Measurements from ENCODE around the gene ARL14.
"Not testable (repeated sequence)": the region's sequence is repeated elsewhere in the genome, so short reads cannot be mapped to it uniquely, and the experiment has no call there.

Gene ARL14

DNA sequence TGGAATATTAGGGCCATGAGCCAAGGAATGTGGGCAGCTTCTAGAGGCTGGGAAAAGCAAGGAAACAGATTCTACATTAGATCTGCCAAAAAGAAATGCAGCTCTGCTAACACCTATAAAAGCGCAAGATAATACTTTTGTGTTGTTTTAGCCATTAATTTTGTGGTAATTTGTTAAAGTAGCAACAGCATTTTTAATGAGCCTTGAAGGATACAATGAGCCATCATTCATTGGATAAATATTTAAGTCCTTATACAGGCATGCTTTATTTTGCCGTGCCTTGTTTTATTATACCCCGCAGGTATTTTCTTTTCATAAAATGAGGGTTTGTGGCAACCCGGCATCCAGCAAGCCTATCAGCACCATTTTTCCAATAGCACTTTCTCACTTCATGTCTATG, 15.0 kb downstream of the ARL14 start:
- H3K9me3 Mint-ChIP-seq = no peaks in the 10 kb centered on the region
- H3K27ac Mint-ChIP-seq = no peak overlapping the region
- peaks cover 2% of the 10 kb centered on the region for H3K27me3 Mint-ChIP-seq
- H3K36me3 Mint-ChIP-seq (ENCODE audit: low read depth) = no peaks in the 10 kb centered on the region
- no peak overlapping the region for H3K4me3 Mint-ChIP-seq
- intact Hi-C loops (cut with micrococcal nuclease) = no loop called here
- no peaks in the 10 kb centered on the region for H3K4me1 Mint-ChIP-seq (ENCODE audit: low read depth)

DNA sequence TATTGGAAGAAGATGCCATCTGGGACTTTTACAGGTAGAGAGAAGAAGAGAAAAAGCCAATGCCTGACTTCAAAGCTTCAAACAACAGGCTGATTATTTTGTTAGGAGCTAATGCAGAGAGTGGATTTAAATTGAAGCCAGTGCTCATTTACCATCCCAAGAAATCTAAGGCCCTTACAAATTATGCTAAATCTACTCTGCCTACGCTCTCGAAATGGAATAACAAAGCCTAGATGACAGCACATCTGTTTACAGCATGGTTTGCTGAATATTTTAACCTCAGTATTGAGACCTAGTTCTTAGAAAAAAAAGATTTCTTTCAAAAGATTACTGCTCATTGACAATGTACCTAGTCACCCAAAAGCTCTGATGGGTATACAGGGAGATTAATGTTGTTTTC, 16.2 kb downstream of the ARL14 start:
- Mint-ChIP-seq H3K27me3 (peaks cover 2% of the 10 kb centered on the region), H3K9me3 (no peaks in the 10 kb centered on the region), H3K36me3 (ENCODE audit: low read depth) (no peaks in the 10 kb centered on the region), H3K4me3 (no peak overlapping the region), H3K4me1 (ENCODE audit: low read depth) (no peaks in the 10 kb centered on the region), H3K27ac (no peak overlapping the region)
- intact Hi-C loops (cut with micrococcal nuclease) = no loop called here

DNA sequence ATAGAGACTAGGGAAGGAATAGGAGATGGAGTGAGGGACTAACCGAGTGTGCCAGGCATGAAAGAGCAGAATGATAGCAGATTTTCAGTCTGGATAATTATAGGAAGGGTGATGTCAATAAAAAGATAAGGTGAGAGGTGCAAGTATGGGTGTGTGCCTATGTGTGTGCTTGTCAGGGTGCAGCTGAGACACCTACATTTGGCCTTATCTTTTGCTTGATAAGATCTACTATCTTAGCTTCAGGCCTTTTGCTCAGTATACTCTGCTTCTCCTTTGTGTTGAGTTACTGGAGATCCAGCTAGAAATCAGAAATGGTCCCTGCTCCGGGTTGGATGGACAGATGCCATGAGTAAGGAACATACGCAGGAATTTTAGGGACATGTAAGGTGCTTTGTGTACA, 17.4 kb downstream of the ARL14 start:
- Mint-ChIP-seq H3K9me3 (no peaks in the 10 kb centered on the region), H3K27me3 (peaks cover 2% of the 10 kb centered on the region), H3K27ac (no peak overlapping the region), H3K36me3 (ENCODE audit: low read depth) (no peaks in the 10 kb centered on the region), H3K4me1 (ENCODE audit: low read depth) (no peaks in the 10 kb centered on the region), H3K4me3 (no peak overlapping the region)
- intact Hi-C loops (cut with micrococcal nuclease) = no loop called here

DNA sequence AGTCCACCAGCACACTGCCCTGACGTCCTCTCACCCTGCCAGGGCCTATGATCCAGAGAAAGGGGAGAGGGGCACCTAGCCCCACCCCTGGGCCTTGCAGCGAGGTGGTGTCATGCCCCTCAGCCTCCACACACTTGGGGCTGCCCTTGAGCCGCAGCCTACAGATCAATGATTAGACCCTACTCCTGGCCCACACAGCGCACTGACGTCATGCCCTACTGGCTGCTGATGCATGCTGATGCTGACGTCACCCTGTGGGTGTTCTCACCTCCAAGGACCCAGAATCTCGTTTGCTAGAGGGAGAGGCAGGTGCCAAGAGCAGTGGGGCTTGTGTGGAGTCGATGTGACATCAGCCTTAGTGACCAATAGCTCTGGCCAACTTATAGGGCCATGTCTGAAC, 18.0 kb downstream of the ARL14 start:
- no peaks in the 10 kb centered on the region for H3K36me3 Mint-ChIP-seq (ENCODE audit: low read depth)
- H3K4me3 Mint-ChIP-seq = no peak overlapping the region
- H3K4me1 Mint-ChIP-seq (ENCODE audit: low read depth) = no peaks in the 10 kb centered on the region
- H3K9me3 Mint-ChIP-seq = no peaks in the 10 kb centered on the region
- intact Hi-C loops (cut with micrococcal nuclease) = no loop called here
- no peak overlapping the region for H3K27ac Mint-ChIP-seq
- peaks cover 2% of the 10 kb centered on the region for H3K27me3 Mint-ChIP-seq

DNA sequence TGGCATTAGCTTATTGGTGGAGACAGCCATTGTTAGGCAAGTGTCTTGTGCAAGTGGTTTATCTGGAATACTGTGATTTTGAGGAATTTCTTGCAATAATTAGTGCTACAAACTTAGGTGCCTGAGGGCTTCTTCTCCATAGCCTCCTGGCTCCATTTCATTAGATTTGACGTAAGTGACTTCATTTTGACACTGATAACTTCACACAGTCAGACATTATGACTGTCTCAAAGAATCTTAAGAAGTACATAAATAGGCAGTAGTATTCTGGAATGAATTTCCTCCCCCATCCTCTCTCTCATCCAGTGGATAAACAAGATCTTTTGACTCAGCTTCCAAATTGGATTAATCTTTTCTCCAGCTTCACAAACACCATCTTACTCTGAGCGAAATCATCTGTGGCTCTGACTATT, 19.0 kb downstream of the ARL14 start:
- no peaks in the 10 kb centered on the region for H3K4me1 Mint-ChIP-seq (ENCODE audit: low read depth)
- H3K9me3 Mint-ChIP-seq = no peaks in the 10 kb centered on the region
- no peaks in the 10 kb centered on the region for H3K36me3 Mint-ChIP-seq (ENCODE audit: low read depth)
- no peak overlapping the region for H3K4me3 Mint-ChIP-seq
- peaks cover 2% of the 10 kb centered on the region for H3K27me3 Mint-ChIP-seq
- intact Hi-C loops (cut with micrococcal nuclease) = no loop called here
- H3K27ac Mint-ChIP-seq = no peak overlapping the region

DNA sequence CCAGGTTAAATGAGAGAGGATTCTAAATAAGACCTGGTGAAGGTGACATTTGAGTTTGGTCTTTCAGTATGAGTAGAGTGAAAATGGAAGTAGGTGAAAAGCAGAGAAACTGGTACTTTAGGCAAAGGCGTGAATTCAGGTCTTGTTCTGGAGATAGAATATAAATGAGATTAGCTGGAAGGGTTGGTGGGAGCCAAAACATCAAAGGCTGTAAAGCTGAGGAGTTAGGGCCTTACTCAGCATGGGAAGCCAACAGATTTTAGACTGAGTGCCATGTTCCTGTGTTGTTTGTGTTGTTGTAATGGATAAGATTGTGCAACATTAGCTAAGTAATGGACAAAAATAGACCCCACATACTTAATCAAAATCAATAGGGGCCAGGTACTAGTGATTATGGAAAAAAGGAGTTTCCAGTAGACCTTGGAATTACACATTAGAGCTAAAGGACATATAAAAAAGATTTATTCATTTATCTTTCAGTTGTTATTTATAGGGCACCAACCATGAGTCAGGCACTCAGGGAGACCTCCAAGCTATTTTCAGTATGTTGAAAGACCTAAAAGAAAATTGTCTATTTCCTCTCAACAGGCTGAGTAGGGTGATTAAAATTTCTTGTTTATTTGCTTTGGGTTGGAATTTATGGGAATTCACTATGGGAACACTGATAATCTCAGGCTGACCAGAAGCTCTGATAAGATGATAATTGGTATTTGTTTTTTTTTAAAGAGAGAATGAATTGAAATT, 20.8 kb downstream of the ARL14 start:
- no peaks in the 10 kb centered on the region for H3K4me1 Mint-ChIP-seq (ENCODE audit: low read depth)
- H3K27ac Mint-ChIP-seq = no peak overlapping the region
- no peaks in the 10 kb centered on the region for H3K9me3 Mint-ChIP-seq
- no peaks in the 10 kb centered on the region for H3K36me3 Mint-ChIP-seq (ENCODE audit: low read depth)
- intact Hi-C loops (cut with micrococcal nuclease) = no loop called here
- no peak overlapping the region for H3K4me3 Mint-ChIP-seq
- H3K27me3 Mint-ChIP-seq = peaks cover 2% of the 10 kb centered on the region

DNA sequence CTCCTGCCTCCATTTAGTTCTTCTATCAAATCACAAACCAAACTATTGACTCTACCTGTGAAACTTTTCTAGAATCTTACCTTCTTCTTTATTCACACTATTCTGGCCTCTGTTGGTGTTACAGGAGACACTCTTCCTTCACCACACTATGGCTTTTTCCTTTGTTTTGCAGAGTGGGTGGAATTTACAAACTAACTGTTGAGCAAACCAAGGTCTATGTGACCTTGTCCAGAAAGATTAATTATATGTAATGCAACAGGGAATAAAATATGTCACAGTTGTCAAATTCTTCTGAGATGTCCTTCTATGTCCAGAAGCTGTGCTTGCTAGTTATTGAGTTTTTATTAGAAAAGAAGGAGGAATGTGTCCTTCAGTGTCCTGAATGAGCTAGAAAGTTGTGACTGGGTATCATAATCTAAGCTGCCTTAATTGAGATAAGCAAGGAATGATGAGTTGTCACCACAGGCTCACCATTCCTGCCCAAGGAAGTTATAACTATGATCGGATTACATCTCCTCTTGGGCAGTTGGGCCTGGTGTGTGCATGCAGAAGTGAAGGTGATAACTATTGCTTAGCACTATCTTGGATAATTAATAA, 21.7 kb downstream of the ARL14 start:
- H3K27ac Mint-ChIP-seq = no peak overlapping the region
- H3K36me3 Mint-ChIP-seq (ENCODE audit: low read depth) = no peaks in the 10 kb centered on the region
- H3K27me3 Mint-ChIP-seq = peaks cover 2% of the 10 kb centered on the region
- intact Hi-C loops (cut with micrococcal nuclease) = no loop called here
- H3K9me3 Mint-ChIP-seq = no peaks in the 10 kb centered on the region
- no peaks in the 10 kb centered on the region for H3K4me1 Mint-ChIP-seq (ENCODE audit: low read depth)
- H3K4me3 Mint-ChIP-seq = no peak overlapping the region

DNA sequence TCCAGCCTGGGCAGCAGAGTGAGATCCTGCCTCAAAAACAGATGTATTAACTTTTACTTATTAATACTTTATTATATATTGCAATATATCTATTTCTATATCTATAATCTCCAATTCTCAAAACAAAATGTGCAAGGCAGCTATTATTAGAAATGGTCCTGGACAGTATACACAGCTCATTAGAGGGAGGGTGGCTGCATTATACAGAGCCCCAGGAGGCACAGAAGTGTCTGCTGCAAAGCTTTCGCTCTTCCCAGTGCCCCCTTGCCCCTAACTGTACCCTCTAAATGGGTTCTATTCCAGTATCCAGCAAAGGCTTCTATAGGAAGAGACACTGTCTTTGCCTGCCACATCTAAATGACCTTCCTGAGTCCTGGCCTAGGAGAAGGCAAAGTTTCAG, 24.5 kb downstream of the ARL14 start:
- H3K9me3 Mint-ChIP-seq = no peaks in the 10 kb centered on the region
- H3K36me3 Mint-ChIP-seq (ENCODE audit: low read depth) = no peaks in the 10 kb centered on the region
- H3K4me3 Mint-ChIP-seq = no peak overlapping the region
- intact Hi-C loops (cut with micrococcal nuclease) = loop anchor here (10.0 kb wide), 1 partner anchor 523 kb away; the partner anchor contains the start of gene NMD3
- H3K27me3 Mint-ChIP-seq = no peaks in the 10 kb centered on the region
- H3K4me1 Mint-ChIP-seq (ENCODE audit: low read depth) = no peaks in the 10 kb centered on the region
- no peak overlapping the region for H3K27ac Mint-ChIP-seq

DNA sequence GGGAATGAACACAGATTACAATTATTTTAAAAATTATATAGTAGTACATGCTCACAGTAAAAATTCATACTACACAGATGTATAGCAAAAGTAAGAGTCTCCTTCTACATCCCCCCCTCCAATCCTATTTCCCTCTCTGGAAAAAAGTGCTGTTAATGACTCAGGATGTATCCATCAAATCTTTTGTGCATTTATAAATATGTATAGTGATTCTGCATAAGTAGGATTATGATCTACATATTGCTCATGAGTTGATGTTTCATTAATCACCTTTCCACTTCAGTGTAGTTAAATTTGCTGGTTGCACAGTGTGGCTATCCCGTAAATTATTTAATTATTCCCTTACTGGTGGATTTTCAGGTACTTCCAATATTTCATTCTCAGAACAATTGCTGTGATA, 25.3 kb downstream of the ARL14 start:
- Mint-ChIP-seq H3K9me3 (no peaks in the 10 kb centered on the region), H3K27me3 (no peaks in the 10 kb centered on the region)

DNA sequence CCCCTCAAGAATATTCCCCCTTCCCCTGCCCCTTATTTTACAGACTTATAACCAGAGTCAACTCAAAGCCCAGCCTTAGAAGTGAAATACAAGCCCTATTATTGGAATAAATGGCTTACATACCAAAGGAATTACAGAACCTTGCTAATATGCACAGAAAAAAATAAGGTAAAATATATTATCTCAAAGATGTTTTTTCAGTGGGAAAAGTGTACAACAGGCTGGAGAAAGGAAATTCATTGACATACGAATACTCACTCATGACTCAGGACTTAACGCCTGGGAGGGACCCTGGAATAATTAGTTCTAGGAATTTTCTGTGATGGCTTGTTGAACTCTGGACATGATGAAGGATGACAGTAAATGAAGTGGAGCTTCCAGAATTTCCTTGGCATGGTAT, 27.0 kb downstream of the ARL14 start:
- intact Hi-C loops (cut with micrococcal nuclease) = loop anchor here (10.0 kb wide), 1 partner anchor 521 kb away; the partner anchor contains the start of gene NMD3
- no peaks in the 10 kb centered on the region for H3K9me3 Mint-ChIP-seq
- no peaks in the 10 kb centered on the region for H3K36me3 Mint-ChIP-seq (ENCODE audit: low read depth)
- no peak overlapping the region for H3K4me3 Mint-ChIP-seq
- no peaks in the 10 kb centered on the region for H3K4me1 Mint-ChIP-seq (ENCODE audit: low read depth)
- no peak overlapping the region for H3K27ac Mint-ChIP-seq
- peaks cover 7% of the 10 kb centered on the region for H3K27me3 Mint-ChIP-seq

More for the DNA sequence above, 25.3 kb downstream of the ARL14 start:
- Mint-ChIP-seq H3K4me3 (no peak overlapping the region), H3K36me3 (ENCODE audit: low read depth) (no peaks in the 10 kb centered on the region), H3K27ac (no peak overlapping the region), H3K4me1 (ENCODE audit: low read depth) (no peaks in the 10 kb centered on the region)
- intact Hi-C loops (cut with micrococcal nuclease) = loop anchor here (10.0 kb wide), 1 partner anchor 523 kb away; the partner anchor contains the start of gene NMD3

DNA sequence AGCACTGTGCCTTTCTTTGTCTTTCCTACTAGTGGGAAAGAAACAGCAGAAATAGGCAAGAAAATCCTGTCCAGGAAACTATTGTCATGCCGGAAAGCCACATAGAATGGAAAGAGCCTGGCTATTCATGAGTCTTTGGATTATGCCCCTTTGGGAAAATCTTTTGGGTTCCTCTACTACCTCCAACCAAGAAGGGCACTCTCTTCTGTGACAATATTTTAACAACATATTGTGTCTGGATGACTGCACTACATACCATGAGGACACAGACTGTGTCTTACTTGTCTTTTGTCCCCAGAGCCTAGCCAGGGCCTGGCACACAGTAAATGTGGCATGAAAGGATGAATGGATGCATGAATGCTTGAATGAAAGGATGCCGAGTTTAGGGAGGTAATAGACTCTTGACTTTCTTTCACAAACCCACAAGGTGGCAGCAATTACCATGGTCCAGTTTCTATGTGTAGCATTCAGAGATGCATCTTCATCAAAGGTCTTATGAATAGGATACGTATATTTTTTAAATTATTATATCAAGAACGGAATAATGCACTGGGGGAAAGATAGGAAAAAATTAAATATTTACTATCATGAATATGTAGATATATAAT, 30.3 kb downstream of the ARL14 start:
- H3K9me3 Mint-ChIP-seq = no peaks in the 10 kb centered on the region
- H3K27ac Mint-ChIP-seq = no peak overlapping the region
- no peak overlapping the region for H3K4me3 Mint-ChIP-seq
- intact Hi-C loops (cut with micrococcal nuclease) = loop anchor here (1.0 to 10.0 kb wide), 5 partner anchors 50 to 565 kb away; partner anchors contain the start of genes NMD3 and PPM1L
- no peaks in the 10 kb centered on the region for H3K4me1 Mint-ChIP-seq (ENCODE audit: low read depth)
- no peaks in the 10 kb centered on the region for H3K36me3 Mint-ChIP-seq (ENCODE audit: low read depth)
- H3K27me3 Mint-ChIP-seq = peaks cover 14% of the 10 kb centered on the region

DNA sequence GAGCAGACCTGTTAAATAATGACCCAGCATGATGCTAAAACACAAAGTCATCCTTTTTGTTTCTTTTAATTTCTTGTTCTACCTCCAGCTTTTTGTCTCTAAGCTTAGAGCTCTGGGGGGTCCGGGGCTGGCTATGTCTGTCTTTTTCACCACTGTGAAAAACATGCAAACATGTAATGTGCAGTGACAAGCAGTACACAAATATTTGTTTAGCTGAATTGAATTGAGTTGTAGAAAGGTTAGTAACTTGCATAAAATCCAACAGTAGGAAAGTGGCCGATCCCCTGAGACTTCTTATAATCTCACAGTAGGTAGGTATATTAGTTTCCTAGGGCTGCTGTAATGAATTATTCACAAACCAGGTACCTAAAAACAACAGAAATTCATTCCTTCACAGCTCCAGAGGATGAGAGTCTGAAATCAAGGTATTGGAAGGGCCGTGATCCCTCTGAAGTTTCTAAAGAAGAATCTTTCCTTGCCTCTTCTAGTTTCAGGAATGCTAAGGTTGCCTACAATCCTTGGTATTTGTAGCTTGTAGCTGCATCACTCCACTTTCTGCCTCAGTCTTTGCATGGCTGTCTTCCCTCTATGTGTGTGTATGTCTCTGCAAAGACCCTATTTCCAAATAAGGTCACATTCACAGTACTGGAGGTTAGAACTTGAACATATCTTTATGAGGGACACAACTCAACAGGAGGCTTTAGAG, 32.7 kb downstream of the ARL14 start:
- Mint-ChIP-seq H3K4me3 (no peak overlapping the region), H3K27ac (no peak overlapping the region), H3K36me3 (ENCODE audit: low read depth) (no peaks in the 10 kb centered on the region), H3K4me1 (ENCODE audit: low read depth) (no peaks in the 10 kb centered on the region), H3K27me3 (peaks cover 14% of the 10 kb centered on the region), H3K9me3 (no peaks in the 10 kb centered on the region)
- intact Hi-C loops (cut with micrococcal nuclease) = loop anchor here (5.0 to 10.0 kb wide), 4 partner anchors 48 to 563 kb away; partner anchors contain the start of genes NMD3 and PPM1L

DNA sequence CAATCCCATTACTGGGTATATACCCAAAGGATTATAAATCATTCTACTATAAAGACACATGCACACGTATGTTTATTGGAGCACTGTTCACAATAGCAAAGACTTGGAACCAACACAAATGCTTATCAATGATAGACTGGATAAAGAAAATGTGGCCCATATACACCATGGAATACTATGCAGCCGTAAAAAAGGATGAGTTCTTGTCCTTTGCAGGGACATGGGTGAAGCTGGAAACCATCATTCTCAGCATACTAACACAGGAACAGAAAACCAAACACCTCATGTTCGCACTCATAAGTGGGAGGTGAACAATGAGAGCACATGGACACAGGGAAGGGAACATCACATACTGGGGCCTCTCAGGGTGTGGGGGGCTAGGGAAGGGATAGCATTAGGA, 36.2 kb downstream of the ARL14 start:
- H3K4me3 Mint-ChIP-seq; intact Hi-C loops (cut with micrococcal nuclease): not testable (repeated sequence)
- peaks cover 13% of the 10 kb centered on the region for H3K27me3 Mint-ChIP-seq

DNA sequence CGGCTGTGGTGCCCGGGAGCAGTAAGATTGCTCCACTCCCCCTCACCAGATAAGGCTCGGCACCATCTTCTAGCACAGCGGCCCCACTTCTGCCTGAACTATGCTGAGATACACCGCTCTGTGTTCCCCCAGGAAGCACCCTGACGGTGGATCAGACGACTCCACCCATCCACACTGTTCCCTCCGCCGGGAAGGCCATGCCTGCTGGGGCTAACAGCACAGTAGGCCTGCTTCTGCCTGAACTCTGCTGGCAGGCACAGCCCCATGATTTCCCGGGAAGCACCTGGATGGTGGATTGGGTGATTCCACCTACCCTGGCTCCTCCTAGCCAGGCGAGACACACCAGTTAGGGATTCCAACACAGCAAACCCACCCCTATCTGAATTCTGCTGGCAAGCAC, 42.8 kb downstream of the ARL14 start:
- H3K4me3 Mint-ChIP-seq = no peak overlapping the region
- no peaks in the 10 kb centered on the region for H3K9me3 Mint-ChIP-seq
- no peak overlapping the region for H3K27ac Mint-ChIP-seq
- H3K4me1 Mint-ChIP-seq (ENCODE audit: low read depth) = no peaks in the 10 kb centered on the region
- intact Hi-C loops (cut with micrococcal nuclease) = no loop called here
- no peaks in the 10 kb centered on the region for H3K36me3 Mint-ChIP-seq (ENCODE audit: low read depth)
- H3K27me3 Mint-ChIP-seq = peaks cover 5% of the 10 kb centered on the region

More for the DNA sequence above, 36.2 kb downstream of the ARL14 start:
- not testable (repeated sequence) for H3K36me3 Mint-ChIP-seq (ENCODE audit: low read depth); H3K4me1 Mint-ChIP-seq (ENCODE audit: low read depth); H3K27ac Mint-ChIP-seq; H3K9me3 Mint-ChIP-seq
